ENCODE results near the gene ITGA11. TPM values are rescaled to one million over a fixed set of nuclear protein-coding genes. Genes with fewer than 3 reads are reported as not detected.

The ITGA11 gene
- total and polyA plus RNA-seq, 2 of the 13 experiments (the other 11 are each of a cell fraction or from before 2014, with no cell fraction given): not detected

GRCh38 chr15:68334661-68335124, 97.3 kb downstream of the ITGA11 start:
- Histone ChIP-seq H3K4me2 (ENCODE audit: low read depth, low read length) (no peak overlapping the region), H3K27me3 (ENCODE audit: control insufficient read depth in 1 of 2, insufficient read depth in 2 of 2, low read length in 2 of 2) (peaks cover 5 to 68% of the 10 kb centered on the region in 2 experiments; a peak in 4 of 5 replicates), H3K36me3 (replicated peaks in 1 of 2; ENCODE audit: control insufficient read depth in 1 of 2, insufficient read depth in 2 of 2, low read length in 2 of 2) (no peaks in the 10 kb centered on the region), H2AFZ (ENCODE audit: low read length) (no peak overlapping the region), H3K9ac (ENCODE audit: insufficient read depth, low read depth, low read length) (no peak overlapping the region), H3K79me2 (ENCODE audit: insufficient read depth, low read length) (no peaks in the 10 kb centered on the region), H3K27ac (ENCODE audit: extremely low read length, insufficient read depth, low read length) (no peak overlapping the region), H3K9me3 (ENCODE audit: low read length) (no peaks in the 10 kb centered on the region), H4K20me1 (ENCODE audit: insufficient read depth, low read length) (no peaks in the 10 kb centered on the region), H3K4me1 (ENCODE audit: insufficient read depth, low read length) (no peaks in the 10 kb centered on the region), H3K4me3 (replicated peaks in 1 of 3; ENCODE audit: insufficient read depth in 1 of 3, low read depth in 2 of 3, low read length in 3 of 3) (no peak overlapping the region)
- WGBS (ENCODE audit: low lambda C conversion rate): 41% methylated on average over 8 of the region's 9 CpGs
- TF ChIP-seq CBFB (CRISPR knock-in tag; IDR thresholded peaks at IDR 0.05): no peak
- TF ChIP-seq ZFY (CRISPR knock-in tag; IDR thresholded peaks at IDR 0.05): no peak
- TF ChIP-seq KDM5A (IDR thresholded peaks at IDR 0.05; ENCODE audit: borderline replicate concordance, low read length): no peak
- TF ChIP-seq ZNF33A (CRISPR knock-in tag; IDR thresholded peaks at IDR 0.05; ENCODE audit: borderline replicate concordance): no peak
- TF ChIP-seq ZNF468 (CRISPR knock-in tag; IDR thresholded peaks at IDR 0.05): no peak
- no peak for TF ChIP-seq KDM2A (CRISPR knock-in tag; IDR thresholded peaks at IDR 0.05; ENCODE audit: borderline replicate concordance, low read depth)
- TF ChIP-seq ZMAT5 (CRISPR knock-in tag; IDR thresholded peaks at IDR 0.05; ENCODE audit: borderline replicate concordance, low read depth): no peak
- no peak for TF ChIP-seq ZNF576 (CRISPR knock-in tag; IDR thresholded peaks at IDR 0.05)
- DNase-seq (ENCODE audit: low spot score): no peak
- intact Hi-C loops (cut with micrococcal nuclease; ENCODE audit: unreplicated experiment) (no loop called here), in situ Hi-C loops (cut with HindIII; ENCODE audit: extremely low pct_ligation_motif_present, low pct_unique_long_range_greater_than_20kb) (no loop called here)
- BruUV-seq (replicated peaks): no TSS peak
- POLR2A ChIA-PET: no interaction called here
- CTCF ChIA-PET (ENCODE audit: low intra/inter-chr PET ratio, low total read pairs): no interaction called here
- no peak for ATAC-seq
- no peak for FAIRE-seq
